Suprapubic skin (tissue), 4 donors: ENCODE results near the gene YTHDF1.

ENCODE experiments used
- EP300 ChIP-seq: sonication (generic); formaldehyde crosslinking; IDR thresholded peaks from one replicate; pipeline ENCODE4 v1.6.1; 2017; ENCODE audit warnings: antibody characterized with exemption
- POLR2A ChIP-seq, 2 donors: fragments of 450-650 bp; IDR thresholded peaks; one replicate each; pipeline ENCODE4 v1.6.1; 2017; ENCODE audit warnings: antibody characterized with exemption in 2 of 2, mild to moderate bottlenecking in 2 of 2, moderate library complexity in 2 of 2
- POLR2AphosphoS5 ChIP-seq, 3 donors: sonication (generic); formaldehyde crosslinking; IDR thresholded peaks; one replicate each; pipeline ENCODE4 v1.6.1; 2017; ENCODE audit warnings: antibody characterized with exemption in 3 of 3
- TF ChIP-seq, protein P1 (sequence below), 2 donors: fragments of 200-600 bp in 1 of 2; fragments of 450-650 bp in 1 of 2; sonication (generic) in 1 of 2; IDR thresholded peaks; one replicate each; pipeline ENCODE4 v1.5.1; 2016 to 2019; ENCODE audit warnings: antibody characterized with exemption in 2 of 2, mild to moderate bottlenecking in 1 of 2, moderate library complexity in 1 of 2

DNA sequence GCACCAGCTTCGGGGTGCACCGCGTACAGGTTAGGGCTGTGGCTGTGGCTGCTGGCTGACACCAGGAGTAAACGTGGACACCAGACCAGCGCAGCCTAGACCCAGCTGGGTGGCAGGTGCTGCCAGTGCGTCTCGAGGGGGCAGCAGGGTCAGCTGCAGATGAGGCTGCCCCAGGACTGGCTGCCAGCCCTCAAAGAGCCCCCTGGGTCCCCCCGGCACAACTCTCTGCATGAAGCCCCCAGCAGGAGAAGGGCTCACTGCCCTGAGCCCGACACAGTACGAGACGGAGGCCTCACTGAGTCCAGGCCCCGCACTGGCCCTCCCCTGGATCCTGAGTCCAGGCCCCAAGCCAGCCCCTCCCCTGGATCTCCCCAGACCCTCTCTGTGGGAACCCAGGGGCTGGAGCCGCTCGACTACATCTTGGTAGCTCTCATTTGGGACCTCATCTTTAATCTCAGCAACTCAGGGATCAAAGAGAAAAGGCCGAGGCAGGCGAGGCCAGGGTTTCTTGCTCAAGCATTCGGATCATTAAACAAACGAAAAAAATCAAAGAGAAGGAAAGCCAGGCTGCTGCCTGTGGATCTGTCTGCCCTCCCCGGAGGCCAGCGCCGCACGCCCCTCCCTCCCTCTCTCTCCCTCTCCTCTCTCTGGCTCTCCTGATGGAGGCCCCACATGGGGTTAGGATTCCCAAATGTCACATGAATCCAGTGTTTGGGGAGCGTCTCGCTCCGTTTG lies 45.3 kb upstream of the YTHDF1 start:
- TF ChIP-seq POLR2A (IDR thresholded peaks at IDR 0.05) (no peak), POLR2AphosphoS5 (IDR thresholded peaks at IDR 0.05) (no peak), EP300 (no peak)
- TF ChIP-seq, protein P1, sequence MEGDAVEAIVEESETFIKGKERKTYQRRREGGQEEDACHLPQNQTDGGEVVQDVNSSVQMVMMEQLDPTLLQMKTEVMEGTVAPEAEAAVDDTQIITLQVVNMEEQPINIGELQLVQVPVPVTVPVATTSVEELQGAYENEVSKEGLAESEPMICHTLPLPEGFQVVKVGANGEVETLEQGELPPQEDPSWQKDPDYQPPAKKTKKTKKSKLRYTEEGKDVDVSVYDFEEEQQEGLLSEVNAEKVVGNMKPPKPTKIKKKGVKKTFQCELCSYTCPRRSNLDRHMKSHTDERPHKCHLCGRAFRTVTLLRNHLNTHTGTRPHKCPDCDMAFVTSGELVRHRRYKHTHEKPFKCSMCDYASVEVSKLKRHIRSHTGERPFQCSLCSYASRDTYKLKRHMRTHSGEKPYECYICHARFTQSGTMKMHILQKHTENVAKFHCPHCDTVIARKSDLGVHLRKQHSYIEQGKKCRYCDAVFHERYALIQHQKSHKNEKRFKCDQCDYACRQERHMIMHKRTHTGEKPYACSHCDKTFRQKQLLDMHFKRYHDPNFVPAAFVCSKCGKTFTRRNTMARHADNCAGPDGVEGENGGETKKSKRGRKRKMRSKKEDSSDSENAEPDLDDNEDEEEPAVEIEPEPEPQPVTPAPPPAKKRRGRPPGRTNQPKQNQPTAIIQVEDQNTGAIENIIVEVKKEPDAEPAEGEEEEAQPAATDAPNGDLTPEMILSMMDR (IDR thresholded peaks at IDR 0.05): no peak
